Activated CD8-positive, alpha-beta memory T cell treated with anti-CD3 and anti-CD28 coated beads for 36 hours (primary cell): ENCODE measurements around the gene NLN. TPM values are rescaled to one million over a fixed set of nuclear protein-coding genes. Genes with fewer than 3 reads are reported as not detected.

Experiments
- total RNA-seq, 2 experiments: library from RNA; stranded (reverse); gene quantifications; one replicate each; pipeline ENCODE4 v1.2.3, GENCODE V29; 2021

Gene NLN
- total RNA-seq, 2 experiments from 2014 or later: 33.4 to 38.3 TPM

Other genes with a start within 250 kb of the NLN start
- gene ADAMTS6, start 240.3 kb upstream of the NLN start, total RNA-seq: 1 to 10 TPM; 1.3 to 1.4 TPM
- gene CENPK, start 159.0 kb upstream of the NLN start, total RNA-seq: 10 to 100 TPM; 78.6 to 85.7 TPM
- gene PPWD1, start 158.9 kb upstream of the NLN start, total RNA-seq: 10 to 100 TPM; 43.4 to 48.7 TPM
- 1 to 10 TPM; 6.2 to 6.3 TPM for gene TRIM23, start 97.9 kb upstream of the NLN start, total RNA-seq
- gene SHLD3, start 97.2 kb upstream of the NLN start, total RNA-seq: 1 to 10 TPM; 6.5 to 6.8 TPM
- gene TRAPPC13, start 97.2 kb upstream of the NLN start, total RNA-seq: 10 to 100 TPM; 20.9 to 21.9 TPM
- 10 to 100 TPM; 12.3 TPM for gene SGTB, start 96 bp upstream of the NLN start, total RNA-seq
- gene ERBIN, start 204.4 kb downstream of the NLN start, total RNA-seq: 10 to 100 TPM; 33.8 to 35.8 TPM